ENCODE data around the gene SLC18A3. TPM values are rescaled to one million over a fixed set of nuclear protein-coding genes. Genes with fewer than 3 reads are reported as not detected.

SLC18A3 gene
- total and polyA plus RNA-seq, 2 donors = 0.07 TPM; not detected in 1

GRCh38 chr10:49628599-49628998 is 18.5 kb downstream of the SLC18A3 start:
- no peak overlapping the region for H3K27ac ChIP-seq (ENCODE audit: low read depth in 1 of 2, low read length in 1 of 2)
- H3K4me3 ChIP-seq (ENCODE audit: low read length in 2 of 2) = no peak overlapping the region
- H3K9me3 ChIP-seq (ENCODE audit: control insufficient read depth in 2 of 2, insufficient read depth in 1 of 2, low read length in 1 of 2) = no peaks in the 10 kb centered on the region
- no peaks in the 10 kb centered on the region for H3K4me1 ChIP-seq (ENCODE audit: control insufficient read depth in 2 of 2, insufficient read depth in 2 of 2, low read length in 2 of 2)
- peaks cover 0 to 20% of the 10 kb centered on the region in 2 donors for H3K27me3 ChIP-seq (ENCODE audit: control insufficient read depth in 2 of 2, insufficient read depth in 1 of 2, low read length in 1 of 2)
- H3K36me3 ChIP-seq (ENCODE audit: control insufficient read depth in 2 of 2, insufficient read depth in 2 of 2, low read length in 1 of 2) = no peaks in the 10 kb centered on the region
- DNase-seq (ENCODE audit: low read depth in 6 of 9, low spot score in 9 of 9) = no peak
- WGBS = 94% methylated on average over 8 of the region's 8 CpGs

- H3K9me3 ChIP-seq (ENCODE audit: control insufficient read depth in 2 of 2, insufficient read depth in 1 of 2, low read length in 1 of 2) = no peaks in the 10 kb centered on the region
- no peak for DNase-seq (ENCODE audit: low read depth in 6 of 9, low spot score in 9 of 9)
- H3K27me3 ChIP-seq (ENCODE audit: control insufficient read depth in 2 of 2, insufficient read depth in 1 of 2, low read length in 1 of 2) = peaks cover 0 to 26% of the 10 kb centered on the region in 2 donors
- 84% methylated on average over 9 of the region's 9 CpGs for WGBS
- H3K4me3 ChIP-seq (ENCODE audit: low read length in 2 of 2) = no peak overlapping the region
- no peaks in the 10 kb centered on the region for H3K36me3 ChIP-seq (ENCODE audit: control insufficient read depth in 2 of 2, insufficient read depth in 2 of 2, low read length in 1 of 2)
- no peak overlapping the region for H3K27ac ChIP-seq (ENCODE audit: low read depth in 1 of 2, low read length in 1 of 2)
- H3K4me1 ChIP-seq (ENCODE audit: control insufficient read depth in 2 of 2, insufficient read depth in 2 of 2, low read length in 2 of 2) = no peaks in the 10 kb centered on the region
Observed at GRCh38 chr10:49629431-49629881, 19.3 kb downstream of the SLC18A3 start.

DNA sequence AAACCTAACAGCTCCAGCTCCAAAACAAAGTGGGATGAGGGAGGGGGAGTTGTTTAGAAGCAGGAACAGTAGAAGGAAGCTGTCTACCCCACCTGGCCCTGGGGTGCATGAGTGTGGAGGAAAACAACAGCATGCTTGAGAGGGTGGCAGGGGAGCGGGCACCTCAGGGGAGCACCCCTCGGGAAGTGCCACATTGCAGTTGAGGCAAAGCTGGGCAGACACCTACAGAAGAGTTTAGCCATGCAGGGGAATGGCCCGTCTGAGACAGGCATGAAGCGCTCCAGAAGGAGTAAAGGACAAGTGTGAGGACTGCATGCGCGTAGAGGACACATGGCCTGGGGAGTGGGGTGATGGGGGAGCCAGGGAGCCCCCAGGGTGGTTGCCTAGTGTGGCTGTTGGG is 21.9 kb downstream of the SLC18A3 start:
- no peak overlapping the region for H3K27ac ChIP-seq (ENCODE audit: low read depth in 1 of 2, low read length in 1 of 2)
- no peak for DNase-seq (ENCODE audit: low read depth in 6 of 9, low spot score in 9 of 9)
- no peaks in the 10 kb centered on the region for H3K9me3 ChIP-seq (ENCODE audit: control insufficient read depth in 2 of 2, insufficient read depth in 1 of 2, low read length in 1 of 2)
- H3K27me3 ChIP-seq (ENCODE audit: control insufficient read depth in 2 of 2, insufficient read depth in 1 of 2, low read length in 1 of 2) = peaks cover 0 to 25% of the 10 kb centered on the region in 2 donors
- no peaks in the 10 kb centered on the region for H3K36me3 ChIP-seq (ENCODE audit: control insufficient read depth in 2 of 2, insufficient read depth in 2 of 2, low read length in 1 of 2)
- H3K4me1 ChIP-seq (ENCODE audit: control insufficient read depth in 2 of 2, insufficient read depth in 2 of 2, low read length in 2 of 2) = no peaks in the 10 kb centered on the region
- WGBS = 96% methylated on average over 6 of the region's 6 CpGs
- no peak overlapping the region for H3K4me3 ChIP-seq (ENCODE audit: low read length in 2 of 2)

GRCh38 chr10:49632406-49633317 is 22.6 kb downstream of the SLC18A3 start:
- Histone ChIP-seq H3K27ac (ENCODE audit: low read depth in 1 of 2, low read length in 1 of 2) (no peak overlapping the region), H3K27me3 (ENCODE audit: control insufficient read depth in 2 of 2, insufficient read depth in 1 of 2, low read length in 1 of 2) (peaks cover 0 to 30% of the 10 kb centered on the region in 2 donors), H3K4me1 (ENCODE audit: control insufficient read depth in 2 of 2, insufficient read depth in 2 of 2, low read length in 2 of 2) (no peaks in the 10 kb centered on the region), H3K9me3 (ENCODE audit: control insufficient read depth in 2 of 2, insufficient read depth in 1 of 2, low read length in 1 of 2) (no peaks in the 10 kb centered on the region), H3K4me3 (ENCODE audit: low read length in 2 of 2) (no peak overlapping the region), H3K36me3 (ENCODE audit: control insufficient read depth in 2 of 2, insufficient read depth in 2 of 2, low read length in 1 of 2) (no peaks in the 10 kb centered on the region)
- DNase-seq (ENCODE audit: low read depth in 6 of 9, low spot score in 9 of 9) = no peak
- 67% methylated on average over 12 of the region's 12 CpGs for WGBS

GRCh38 chr10:49633327-49634068 is 23.4 kb downstream of the SLC18A3 start:
- DNase-seq (ENCODE audit: low read depth in 6 of 9, low spot score in 9 of 9) = no peak
- Histone ChIP-seq H3K27ac (ENCODE audit: low read depth in 1 of 2, low read length in 1 of 2) (no peak overlapping the region), H3K36me3 (ENCODE audit: control insufficient read depth in 2 of 2, insufficient read depth in 2 of 2, low read length in 1 of 2) (no peaks in the 10 kb centered on the region), H3K4me1 (ENCODE audit: control insufficient read depth in 2 of 2, insufficient read depth in 2 of 2, low read length in 2 of 2) (no peaks in the 10 kb centered on the region), H3K4me3 (ENCODE audit: low read length in 2 of 2) (no peak overlapping the region), H3K27me3 (ENCODE audit: control insufficient read depth in 2 of 2, insufficient read depth in 1 of 2, low read length in 1 of 2) (peaks cover 0 to 30% of the 10 kb centered on the region in 2 donors), H3K9me3 (ENCODE audit: control insufficient read depth in 2 of 2, insufficient read depth in 1 of 2, low read length in 1 of 2) (no peaks in the 10 kb centered on the region)
- 65% methylated on average over 13 of the region's 13 CpGs for WGBS

- H3K4me3 ChIP-seq (ENCODE audit: low read length in 2 of 2) = no peak overlapping the region
- no peaks in the 10 kb centered on the region for H3K36me3 ChIP-seq (ENCODE audit: control insufficient read depth in 2 of 2, insufficient read depth in 2 of 2, low read length in 1 of 2)
- H3K27me3 ChIP-seq (ENCODE audit: control insufficient read depth in 2 of 2, insufficient read depth in 1 of 2, low read length in 1 of 2) = peaks cover 0 to 30% of the 10 kb centered on the region in 2 donors
- no peak overlapping the region for H3K27ac ChIP-seq (ENCODE audit: low read depth in 1 of 2, low read length in 1 of 2)
- WGBS = 86% methylated on average over 8 of the region's 8 CpGs
- no peaks in the 10 kb centered on the region for H3K9me3 ChIP-seq (ENCODE audit: control insufficient read depth in 2 of 2, insufficient read depth in 1 of 2, low read length in 1 of 2)
- DNase-seq (ENCODE audit: low read depth in 6 of 9, low spot score in 9 of 9) = no peak
- no peaks in the 10 kb centered on the region for H3K4me1 ChIP-seq (ENCODE audit: control insufficient read depth in 2 of 2, insufficient read depth in 2 of 2, low read length in 2 of 2)
Observed at GRCh38 chr10:49634069-49634660, 24.1 kb downstream of the SLC18A3 start.

GRCh38 chr10:49642311-49642710 is 32.2 kb downstream of the SLC18A3 start:
- no peaks in the 10 kb centered on the region for H3K36me3 ChIP-seq (ENCODE audit: control insufficient read depth in 2 of 2, insufficient read depth in 2 of 2, low read length in 1 of 2)
- DNase-seq (ENCODE audit: low read depth in 6 of 9, low spot score in 9 of 9) = no peak
- 92% methylated on average over 3 of the region's 3 CpGs for WGBS
- no peak overlapping the region for H3K27ac ChIP-seq (ENCODE audit: low read depth in 1 of 2, low read length in 1 of 2)
- H3K4me3 ChIP-seq (ENCODE audit: low read length in 2 of 2) = no peak overlapping the region
- peaks cover 0 to 8% of the 10 kb centered on the region in 2 donors for H3K27me3 ChIP-seq (ENCODE audit: control insufficient read depth in 2 of 2, insufficient read depth in 1 of 2, low read length in 1 of 2)
- H3K9me3 ChIP-seq (ENCODE audit: control insufficient read depth in 2 of 2, insufficient read depth in 1 of 2, low read length in 1 of 2) = no peaks in the 10 kb centered on the region
- H3K4me1 ChIP-seq (ENCODE audit: control insufficient read depth in 2 of 2, insufficient read depth in 2 of 2, low read length in 2 of 2) = peaks cover 0 to 5% of the 10 kb centered on the region in 2 donors

- H3K36me3 ChIP-seq (ENCODE audit: control insufficient read depth in 2 of 2, insufficient read depth in 2 of 2, low read length in 1 of 2) = no peaks in the 10 kb centered on the region
- no peak overlapping the region for H3K27ac ChIP-seq (ENCODE audit: low read depth in 1 of 2, low read length in 1 of 2)
- H3K4me1 ChIP-seq (ENCODE audit: control insufficient read depth in 2 of 2, insufficient read depth in 2 of 2, low read length in 2 of 2) = peaks cover 0 to 13% of the 10 kb centered on the region in 2 donors
- 96% methylated on average over 5 of the region's 5 CpGs for WGBS
- no peak for DNase-seq (ENCODE audit: low read depth in 6 of 9, low spot score in 9 of 9)
- no peak overlapping the region for H3K4me3 ChIP-seq (ENCODE audit: low read length in 2 of 2)
- peaks cover 0 to 5% of the 10 kb centered on the region in 2 donors for H3K27me3 ChIP-seq (ENCODE audit: control insufficient read depth in 2 of 2, insufficient read depth in 1 of 2, low read length in 1 of 2)
- H3K9me3 ChIP-seq (ENCODE audit: control insufficient read depth in 2 of 2, insufficient read depth in 1 of 2, low read length in 1 of 2) = no peaks in the 10 kb centered on the region
Observed at GRCh38 chr10:49643241-49644034, 33.3 kb downstream of the SLC18A3 start.

All from thymus (tissue), 11 donors.